Activated naive CD4-positive, alpha-beta T cell treated with anti-CD3 and anti-CD28 coated beads, Interleukin-2, amount 50 U/mL, for 24 hours (primary cell): ENCODE data around the gene CACNA2D3.

Experiments
- H3K27ac Mint-ChIP-seq: one replicate; pipeline ENCODE4 v1.8.0; 2021; ENCODE audit warnings: mild to moderate bottlenecking, mixed read lengths
- H3K27me3 Mint-ChIP-seq: one replicate; pipeline ENCODE4 v1.8.0; 2021; ENCODE audit warnings: mixed read lengths
- H3K36me3 Mint-ChIP-seq: one replicate; pipeline ENCODE4 v1.8.0; 2021; ENCODE audit warnings: mixed read lengths
- H3K4me1 Mint-ChIP-seq: one replicate; pipeline ENCODE4 v1.8.0; 2021; ENCODE audit warnings: mixed read lengths
- H3K4me3 Mint-ChIP-seq: one replicate; pipeline ENCODE4 v1.8.0; 2021; ENCODE audit warnings: mild to moderate bottlenecking, mixed read lengths
- H3K9me3 Mint-ChIP-seq: one replicate; pipeline ENCODE4 v1.8.0; 2021; ENCODE audit warnings: mixed read lengths

Gene CACNA2D3

GRCh38 chr3:54337846-54338245, 215.5 kb downstream of the CACNA2D3 start:
- Mint-ChIP-seq H3K4me1 (no peaks in the 10 kb centered on the region), H3K36me3 (no peaks in the 10 kb centered on the region), H3K9me3 (no peaks in the 10 kb centered on the region), H3K4me3 (no peak overlapping the region), H3K27ac (no peak overlapping the region), H3K27me3 (no peaks in the 10 kb centered on the region)

GRCh38 chr3:54339608-54340007, 217.3 kb downstream of the CACNA2D3 start:
- no peak overlapping the region for H3K27ac Mint-ChIP-seq
- peaks cover 2% of the 10 kb centered on the region for H3K27me3 Mint-ChIP-seq
- H3K4me3 Mint-ChIP-seq, result no peak overlapping the region
- no peaks in the 10 kb centered on the region for H3K36me3 Mint-ChIP-seq
- no peaks in the 10 kb centered on the region for H3K9me3 Mint-ChIP-seq
- H3K4me1 Mint-ChIP-seq, result no peaks in the 10 kb centered on the region

- no peak overlapping the region for H3K27ac Mint-ChIP-seq
- no peaks in the 10 kb centered on the region for H3K36me3 Mint-ChIP-seq
- H3K4me3 Mint-ChIP-seq, result no peak overlapping the region
- no peaks in the 10 kb centered on the region for H3K9me3 Mint-ChIP-seq
- H3K27me3 Mint-ChIP-seq, result peaks cover 4% of the 10 kb centered on the region
- no peaks in the 10 kb centered on the region for H3K4me1 Mint-ChIP-seq
Measured at GRCh38 chr3:54341811-54342210, 219.5 kb downstream of the CACNA2D3 start.

GRCh38 chr3:54342676-54343075, 220.3 kb downstream of the CACNA2D3 start:
- Mint-ChIP-seq H3K4me1 (no peaks in the 10 kb centered on the region), H3K27me3 (peaks cover 4% of the 10 kb centered on the region), H3K36me3 (no peaks in the 10 kb centered on the region), H3K27ac (no peak overlapping the region), H3K9me3 (no peaks in the 10 kb centered on the region), H3K4me3 (no peak overlapping the region)

GRCh38 chr3:54343495-54343894, 221.1 kb downstream of the CACNA2D3 start:
- H3K27ac Mint-ChIP-seq, result no peak overlapping the region
- H3K9me3 Mint-ChIP-seq, result no peaks in the 10 kb centered on the region

GRCh38 chr3:54344601-54345231, 222.4 kb downstream of the CACNA2D3 start:
- Mint-ChIP-seq H3K27ac (no peak overlapping the region), H3K4me1 (no peaks in the 10 kb centered on the region), H3K27me3 (peaks cover 4% of the 10 kb centered on the region), H3K36me3 (no peaks in the 10 kb centered on the region), H3K9me3 (no peaks in the 10 kb centered on the region), H3K4me3 (no peak overlapping the region)

More at GRCh38 chr3:54343495-54343894, 221.1 kb downstream of the CACNA2D3 start:
- peaks cover 4% of the 10 kb centered on the region for H3K27me3 Mint-ChIP-seq
- H3K36me3 Mint-ChIP-seq, result no peaks in the 10 kb centered on the region
- no peaks in the 10 kb centered on the region for H3K4me1 Mint-ChIP-seq
- H3K4me3 Mint-ChIP-seq, result no peak overlapping the region

GRCh38 chr3:54345847-54346375, 223.6 kb downstream of the CACNA2D3 start:
- no peaks in the 10 kb centered on the region for H3K9me3 Mint-ChIP-seq
- no peaks in the 10 kb centered on the region for H3K36me3 Mint-ChIP-seq
- H3K4me3 Mint-ChIP-seq, result no peak overlapping the region

GRCh38 chr3:54347060-54347459, 224.7 kb downstream of the CACNA2D3 start:
- H3K27me3 Mint-ChIP-seq, result peaks cover 4% of the 10 kb centered on the region
- no peak overlapping the region for H3K4me3 Mint-ChIP-seq
- no peaks in the 10 kb centered on the region for H3K4me1 Mint-ChIP-seq
- no peak overlapping the region for H3K27ac Mint-ChIP-seq
- no peaks in the 10 kb centered on the region for H3K36me3 Mint-ChIP-seq
- no peaks in the 10 kb centered on the region for H3K9me3 Mint-ChIP-seq

More at GRCh38 chr3:54345847-54346375, 223.6 kb downstream of the CACNA2D3 start:
- H3K4me1 Mint-ChIP-seq, result no peaks in the 10 kb centered on the region
- H3K27ac Mint-ChIP-seq, result no peak overlapping the region
- peaks cover 4% of the 10 kb centered on the region for H3K27me3 Mint-ChIP-seq

- Mint-ChIP-seq H3K4me3 (no peak overlapping the region), H3K36me3 (no peaks in the 10 kb centered on the region), H3K9me3 (no peaks in the 10 kb centered on the region), H3K27me3 (peaks cover 4% of the 10 kb centered on the region), H3K27ac (no peak overlapping the region), H3K4me1 (no peaks in the 10 kb centered on the region)
Measured at GRCh38 chr3:54347933-54348332, 225.6 kb downstream of the CACNA2D3 start.

- Mint-ChIP-seq H3K27me3 (peaks cover 2% of the 10 kb centered on the region), H3K9me3 (no peaks in the 10 kb centered on the region), H3K4me1 (no peaks in the 10 kb centered on the region)
Measured at GRCh38 chr3:54349231-54349652, 226.9 kb downstream of the CACNA2D3 start.

GRCh38 chr3:54349691-54350090, 227.3 kb downstream of the CACNA2D3 start:
- Mint-ChIP-seq H3K27ac (no peak overlapping the region), H3K27me3 (peaks cover 2% of the 10 kb centered on the region)

More at GRCh38 chr3:54349231-54349652, 226.9 kb downstream of the CACNA2D3 start:
- Mint-ChIP-seq H3K4me3 (no peak overlapping the region), H3K27ac (no peak overlapping the region), H3K36me3 (no peaks in the 10 kb centered on the region)

GRCh38 chr3:54353546-54353945, 231.2 kb downstream of the CACNA2D3 start:
- H3K4me3 Mint-ChIP-seq, result no peak overlapping the region
- H3K36me3 Mint-ChIP-seq, result no peaks in the 10 kb centered on the region
- H3K27ac Mint-ChIP-seq, result no peak overlapping the region
- H3K4me1 Mint-ChIP-seq, result no peaks in the 10 kb centered on the region
- no peaks in the 10 kb centered on the region for H3K9me3 Mint-ChIP-seq
- no peaks in the 10 kb centered on the region for H3K27me3 Mint-ChIP-seq

More at GRCh38 chr3:54349691-54350090, 227.3 kb downstream of the CACNA2D3 start:
- Mint-ChIP-seq H3K4me1 (no peaks in the 10 kb centered on the region), H3K9me3 (no peaks in the 10 kb centered on the region), H3K36me3 (no peaks in the 10 kb centered on the region), H3K4me3 (no peak overlapping the region)

- H3K9me3 Mint-ChIP-seq, result no peaks in the 10 kb centered on the region
- H3K27ac Mint-ChIP-seq, result no peak overlapping the region
- H3K27me3 Mint-ChIP-seq, result no peaks in the 10 kb centered on the region
- H3K36me3 Mint-ChIP-seq, result no peaks in the 10 kb centered on the region
- H3K4me3 Mint-ChIP-seq, result no peak overlapping the region
- no peaks in the 10 kb centered on the region for H3K4me1 Mint-ChIP-seq
Measured at GRCh38 chr3:54353946-54354345, 231.6 kb downstream of the CACNA2D3 start.

GRCh38 chr3:54355800-54356199, 233.4 kb downstream of the CACNA2D3 start:
- Mint-ChIP-seq H3K9me3 (no peaks in the 10 kb centered on the region), H3K4me1 (no peaks in the 10 kb centered on the region), H3K36me3 (no peaks in the 10 kb centered on the region), H3K27ac (no peak overlapping the region), H3K4me3 (no peak overlapping the region), H3K27me3 (no peaks in the 10 kb centered on the region)

GRCh38 chr3:54356261-54357045, 234.1 kb downstream of the CACNA2D3 start:
- Mint-ChIP-seq H3K36me3 (no peaks in the 10 kb centered on the region), H3K4me1 (no peaks in the 10 kb centered on the region), H3K9me3 (no peaks in the 10 kb centered on the region), H3K27me3 (peaks cover under 1% of the 10 kb centered on the region), H3K27ac (no peak overlapping the region), H3K4me3 (no peak overlapping the region)

- Mint-ChIP-seq H3K4me1 (no peaks in the 10 kb centered on the region), H3K27me3 (peaks cover 2% of the 10 kb centered on the region), H3K4me3 (no peak overlapping the region), H3K27ac (no peak overlapping the region), H3K36me3 (no peaks in the 10 kb centered on the region), H3K9me3 (no peaks in the 10 kb centered on the region)
Measured at GRCh38 chr3:54357301-54357700, 234.9 kb downstream of the CACNA2D3 start.
